Neural progenitor cell (in vitro differentiated cells): Measurements from ENCODE around the gene CYTL1. TPM values are rescaled to one million over a fixed set of nuclear protein-coding genes. Genes with fewer than 3 reads are reported as not detected.

Source experiments
- DNase-seq: peaks from one replicate; pipeline ENCODE4 v3.0.0-alpha.2; 2016; ENCODE audit warnings: low spot score
- H2AFZ ChIP-seq: fragments of 200-600 bp; sonication (generic); replicated peaks from 2 replicates; pipeline ENCODE4 v1.6.1; 2016; ENCODE audit warnings: antibody characterized with exemption
- H3F3A ChIP-seq: fragments of 200-600 bp; sonication (generic); 2 replicates; pipeline ENCODE4 v1.6.1; 2016; ENCODE audit warnings: antibody characterized with exemption, low read depth
- H3K27ac ChIP-seq: fragments of 200-600 bp; sonication (generic); 2 replicates; pipeline ENCODE4 v1.5.1; 2016; ENCODE audit warnings: mild to moderate bottlenecking
- H3K27me3 ChIP-seq: fragments of 200-600 bp; sonication (generic); 2 replicates; pipeline ENCODE4 v1.6.1; 2016; ENCODE audit warnings: mild to moderate bottlenecking, moderate library complexity
- H3K36me3 ChIP-seq: fragments of 200-600 bp; sonication (generic); 2 replicates; pipeline ENCODE4 v1.5.1; 2016
- H3K4me1 ChIP-seq: fragments of 200-600 bp; sonication (generic); 2 replicates; pipeline ENCODE4 v1.6.1; 2016; ENCODE audit warnings: mixed run types
- H3K4me2 ChIP-seq: fragments of 200-600 bp; sonication (generic); 2 replicates; pipeline ENCODE4 v1.6.1; 2016
- H3K4me3 ChIP-seq: fragments of 200-600 bp; sonication (generic); 2 replicates; pipeline ENCODE4 v1.5.1; 2016
- H3K79me2 ChIP-seq: fragments of 200-600 bp; sonication (generic); 2 replicates; pipeline ENCODE4 v1.6.1; 2016; ENCODE audit warnings: low read depth
- H3K9ac ChIP-seq: fragments of 200-600 bp; sonication (generic); 2 replicates; pipeline ENCODE4 v1.6.1; 2016
- H3K9me3 ChIP-seq: fragments of 200-600 bp; sonication (generic); 2 replicates; pipeline ENCODE4 v1.5.1; 2016; ENCODE audit warnings: low read depth
- H4K20me1 ChIP-seq: fragments of 200-600 bp; sonication (generic); 2 replicates; pipeline ENCODE4 v1.6.1; 2016; ENCODE audit warnings: low read depth
- H3K27ac Mint-ChIP-seq: 3 replicates; pipeline ENCODE4 v1.8.0; 2021; ENCODE audit warnings: mixed read lengths
- H3K27me3 Mint-ChIP-seq: 2 replicates; pipeline ENCODE4 v1.8.0; 2022; ENCODE audit warnings: low read depth, mild to moderate bottlenecking, inconsistent platforms, moderate library complexity, mixed read lengths; ENCODE audit not compliant: insufficient read depth
- H3K36me3 Mint-ChIP-seq: 3 replicates; pipeline ENCODE4 v1.8.0; 2021; ENCODE audit warnings: mixed read lengths
- H3K4me1 Mint-ChIP-seq: 3 replicates; pipeline ENCODE4 v1.8.0; 2021; ENCODE audit warnings: mixed read lengths
- H3K4me3 Mint-ChIP-seq: 3 replicates; pipeline ENCODE4 v1.8.0; 2021; ENCODE audit warnings: mild to moderate bottlenecking, moderate library complexity, mixed read lengths
- H3K9me3 Mint-ChIP-seq: 3 replicates; pipeline ENCODE4 v1.8.0; 2020; ENCODE audit warnings: mixed read lengths
- CTCF ChIP-seq: fragments of 200-600 bp; sonication (generic); IDR thresholded peaks from 2 replicates; pipeline ENCODE4 v1.5.1; 2017; ENCODE audit warnings: antibody characterized with exemption, mild to moderate bottlenecking
- EZH2 ChIP-seq: fragments of 200-600 bp; sonication (generic); IDR thresholded peaks from 2 replicates; pipeline ENCODE4 v1.6.1; 2017; ENCODE audit warnings: antibody characterized with exemption, mild to moderate bottlenecking, moderate library complexity
- EZH2phosphoT487 ChIP-seq: fragments of 200-600 bp; sonication (generic); IDR thresholded peaks from 2 replicates; pipeline ENCODE4 v1.6.1; 2017; ENCODE audit warnings: antibody characterized with exemption
- total RNA-seq: library from RNA; depleted of rRNA; stranded (reverse); fragments of >200 nt; gene quantifications from 2 replicates; pipeline ENCODE4 v1.2.3, GENCODE V29; 2015; ENCODE audit warnings: low replicate concordance

CYTL1 gene
- total RNA-seq, 1 donor from 2014 or later: 3.1 TPM

- Mint-ChIP-seq H3K27me3 (peaks cover 9% of the 10 kb centered on the region), H3K27ac (no peak overlapping the region)
- no peaks in the 10 kb centered on the region for H3K4me1 ChIP-seq
Observed at GRCh38 chr4:5030927-5031326, 11.7 kb upstream of the CYTL1 start.

GRCh38 chr4:5030221-5030620 lies 11.0 kb upstream of the CYTL1 start:
- Histone ChIP-seq H3K36me3 (no peaks in the 10 kb centered on the region), H4K20me1 (no peaks in the 10 kb centered on the region), H3K4me2 (no peak overlapping the region), H3K27ac (no peak overlapping the region), H3K27me3 (no peaks in the 10 kb centered on the region), H3K79me2 (no peaks in the 10 kb centered on the region), H3K9ac (no peak overlapping the region), H3K9me3 (no peaks in the 10 kb centered on the region), H3K4me1 (no peaks in the 10 kb centered on the region), H3F3A (no peaks in the 10 kb centered on the region), H3K4me3 (no peak overlapping the region), H2AFZ (no peak overlapping the region)
- H3K4me3 Mint-ChIP-seq: no peak overlapping the region
- peaks cover 9% of the 10 kb centered on the region for H3K27me3 Mint-ChIP-seq
- TF ChIP-seq EZH2 (no peak), EZH2phosphoT487 (no peak), CTCF (no peak)
- no peak overlapping the region for H3K27ac Mint-ChIP-seq
- DNase-seq: no peak
- H3K9me3 Mint-ChIP-seq: no peaks in the 10 kb centered on the region
- H3K36me3 Mint-ChIP-seq: no peaks in the 10 kb centered on the region
- H3K4me1 Mint-ChIP-seq: peaks cover 20% of the 10 kb centered on the region

More at GRCh38 chr4:5030927-5031326, 11.7 kb upstream of the CYTL1 start:
- H3K36me3 ChIP-seq: no peaks in the 10 kb centered on the region
- Mint-ChIP-seq H3K4me3 (no peak overlapping the region), H3K4me1 (peaks cover 22% of the 10 kb centered on the region), H3K9me3 (no peaks in the 10 kb centered on the region), H3K36me3 (no peaks in the 10 kb centered on the region)
- H3K4me2 ChIP-seq: no peak overlapping the region
- no peak for TF ChIP-seq CTCF
- no peak for TF ChIP-seq EZH2phosphoT487
- no peak for TF ChIP-seq EZH2
- no peaks in the 10 kb centered on the region for H3K27me3 ChIP-seq
- H3K9ac ChIP-seq: no peak overlapping the region
- no peak overlapping the region for H2AFZ ChIP-seq
- DNase-seq: no peak
- H3F3A ChIP-seq: no peaks in the 10 kb centered on the region
- no peaks in the 10 kb centered on the region for H4K20me1 ChIP-seq
- no peaks in the 10 kb centered on the region for H3K79me2 ChIP-seq
- no peak overlapping the region for H3K27ac ChIP-seq
- H3K4me3 ChIP-seq: no peak overlapping the region
- H3K9me3 ChIP-seq: no peaks in the 10 kb centered on the region

- TF ChIP-seq CTCF (no peak), EZH2phosphoT487 (no peak), EZH2 (no peak)
- no peak overlapping the region for H2AFZ ChIP-seq
- no peaks in the 10 kb centered on the region for H3F3A ChIP-seq
- Mint-ChIP-seq H3K4me3 (no peak overlapping the region), H3K27me3 (peaks cover 9% of the 10 kb centered on the region), H3K9me3 (no peaks in the 10 kb centered on the region), H3K27ac (no peak overlapping the region), H3K4me1 (peaks cover 13% of the 10 kb centered on the region), H3K36me3 (no peaks in the 10 kb centered on the region)
- H3K4me2 ChIP-seq: no peak overlapping the region
- H3K36me3 ChIP-seq: no peaks in the 10 kb centered on the region
- DNase-seq: no peak
- H3K4me3 ChIP-seq: no peak overlapping the region
- H3K79me2 ChIP-seq: no peaks in the 10 kb centered on the region
- H3K27ac ChIP-seq: no peak overlapping the region
- no peaks in the 10 kb centered on the region for H4K20me1 ChIP-seq
- no peaks in the 10 kb centered on the region for H3K9me3 ChIP-seq
- no peak overlapping the region for H3K9ac ChIP-seq
- no peaks in the 10 kb centered on the region for H3K4me1 ChIP-seq
- H3K27me3 ChIP-seq: no peaks in the 10 kb centered on the region
Observed at GRCh38 chr4:5029447-5029846, 10.2 kb upstream of the CYTL1 start.

GRCh38 chr4:5028480-5028879 lies 9.2 kb upstream of the CYTL1 start:
- no peak overlapping the region for H3K4me2 ChIP-seq
- no peaks in the 10 kb centered on the region for H4K20me1 ChIP-seq
- H3K36me3 Mint-ChIP-seq: no peaks in the 10 kb centered on the region
- H3K9ac ChIP-seq: no peak overlapping the region
- no peaks in the 10 kb centered on the region for H3K4me1 ChIP-seq
- no peak overlapping the region for H2AFZ ChIP-seq
- peaks cover 9% of the 10 kb centered on the region for H3K27me3 Mint-ChIP-seq
- no peaks in the 10 kb centered on the region for H3K36me3 ChIP-seq
- no peaks in the 10 kb centered on the region for H3K9me3 ChIP-seq
- no peak for DNase-seq
- no peak for TF ChIP-seq CTCF
- TF ChIP-seq EZH2: no peak
- no peak for TF ChIP-seq EZH2phosphoT487
- H3K4me3 ChIP-seq: no peak overlapping the region
- H3K4me1 Mint-ChIP-seq: peaks cover 4% of the 10 kb centered on the region
- no peaks in the 10 kb centered on the region for H3K27me3 ChIP-seq
- peaks cover 2% of the 10 kb centered on the region for H3K9me3 Mint-ChIP-seq
- H3K79me2 ChIP-seq: no peaks in the 10 kb centered on the region
- H3F3A ChIP-seq: no peaks in the 10 kb centered on the region
- H3K27ac ChIP-seq: no peak overlapping the region
- H3K27ac Mint-ChIP-seq: no peak overlapping the region
- H3K4me3 Mint-ChIP-seq: no peak overlapping the region
